Stomach (tissue), 19 donors: Measurements from ENCODE around the gene CKMT1A. TPM values are rescaled to one million over a fixed set of nuclear protein-coding genes. Genes with fewer than 3 reads are reported as not detected.
"Not testable (repeated sequence)": the region's sequence is repeated elsewhere in the genome, so short reads cannot be mapped to it uniquely, and the experiment has no call there.

ENCODE experiments used
- DNase-seq, 2 donors: peaks; one replicate each; pipeline versions ENCODE4 v3.0.0 to v3.0.0-alpha.2; 2013 to 2019
- H3K27ac ChIP-seq, 5 donors: fragments of 200-600 bp in 4 of 5; sonication (generic) in 4 of 5; one replicate each; pipeline ENCODE4 v1.5.1; 2013 to 2019; ENCODE audit warnings: mild to moderate bottlenecking in 1 of 5, moderate library complexity in 1 of 5
- H3K27me3 ChIP-seq, 3 donors: fragments of 200-600 bp; sonication (generic); one replicate each; pipeline ENCODE4 v1.5.1; 2017 to 2019; ENCODE audit warnings: mixed run types in 1 of 3
- H3K36me3 ChIP-seq, 4 donors: fragments of 200-600 bp; sonication (generic); 1 replicate in 3 of 4; 2 replicates in 1 of 4; pipeline ENCODE4 v1.5.1; 2016 to 2019
- H3K4me1 ChIP-seq, 4 donors: fragments of 200-600 bp; sonication (generic); one replicate each; pipeline ENCODE4 v1.5.1; 2016 to 2019
- H3K4me3 ChIP-seq, 4 donors: fragments of 200-600 bp; sonication (generic) in 3 of 4; one replicate each; pipeline ENCODE4 v1.5.1; 2016 to 2019; ENCODE audit warnings: mild to moderate bottlenecking in 1 of 4
- H3K9me3 ChIP-seq, 4 donors: fragments of 200-600 bp; sonication (generic); one replicate each; pipeline ENCODE4 v1.5.1; 2016 to 2019
- POLR2AphosphoS5 ChIP-seq, 3 donors: sonication (generic); formaldehyde crosslinking; IDR thresholded peaks; one replicate each; pipeline ENCODE4 v1.6.1; 2016; ENCODE audit warnings: antibody characterized with exemption in 3 of 3
- WGBS, 5 donors: extraction: QIAGEN DNeasy Blood & Tissue Kit in 3 of 5; methylation state at CpG; one replicate each; pipeline versions ENCODE4 v1.1.5 to v1.1.7; 2013 to 2018; 5-methylcytosine and 5-hydroxymethylcytosine counted together
- intact Hi-C: fragments of 100-400 bp; cut with DNase I; formaldehyde crosslinking; loops from one replicate; pipeline ENCODE4 v1.15.1; 2023; ENCODE audit warnings: low total_unique reads
- long read RNA-seq, 10 donors: transcript quantifications; one replicate each; lab custom pipeline, GENCODE V29; 2026
- polyA plus RNA-seq, 3 donors: library from polyadenylated mRNA; stranded (reverse); fragments of 200-250 nt; gene quantifications; one replicate each; pipeline ENCODE4 v1.2.3, GENCODE V29; 2013
- total RNA-seq, 5 donors: library from RNA; depleted of rRNA; stranded (reverse); fragments of >200 nt; gene quantifications; one replicate each; pipeline versions ENCODE4 v1.1.0 to v1.2.3, GENCODE V29; 2014 to 2016
- donor health status: healthy with polysubstance abuse.
- donor health status: Bipolar disorder and iron deficiency.
- donor health status: healthy.

CKMT1A gene
- total RNA-seq (100 to 1,000 TPM in 2 of 5 donors, 10 to 100 TPM in 1, 1 to 10 TPM in 1, under 1 TPM in 1; 0.89 to 142 (median 50.6) TPM), polyA plus RNA-seq (10 to 100 TPM; 18.7 to 32.5 (median 25.7) TPM)
- long read RNA-seq, donor 1: 0 reads
- long read RNA-seq, donor 2, partial matches to known transcripts: 0 of 4 reads
- long read RNA-seq, donor 2, other reads (novel, unspliced or antisense): 0 of 4 reads
- long read RNA-seq, donor 3, partial matches to known transcripts: 0 of 2 reads
- long read RNA-seq, donor 3, other reads (novel, unspliced or antisense): 0 of 2 reads
- long read RNA-seq, donor 4: 0 reads
- long read RNA-seq, donor 5, partial matches to known transcripts: 0 of 4 reads
- long read RNA-seq, donor 5, other reads (novel, unspliced or antisense): 0 of 4 reads
- long read RNA-seq, donor 6, partial matches to known transcripts: 0 of 5 reads
- long read RNA-seq, donor 6, other reads (novel, unspliced or antisense): 0 of 5 reads
- long read RNA-seq, donor 7, partial matches to known transcripts: 0 of 7 reads
- long read RNA-seq, donor 7, other reads (novel, unspliced or antisense): 0 of 7 reads
- long read RNA-seq, donor 8, partial matches to known transcripts: 0 of 5 reads
- long read RNA-seq, donor 8, other reads (novel, unspliced or antisense): 0 of 5 reads
- long read RNA-seq, donor 9, partial matches to known transcripts: 0 of 5 reads
- long read RNA-seq, donor 9, other reads (novel, unspliced or antisense): 0 of 5 reads
- long read RNA-seq, donor 10: 0 reads

DNA sequence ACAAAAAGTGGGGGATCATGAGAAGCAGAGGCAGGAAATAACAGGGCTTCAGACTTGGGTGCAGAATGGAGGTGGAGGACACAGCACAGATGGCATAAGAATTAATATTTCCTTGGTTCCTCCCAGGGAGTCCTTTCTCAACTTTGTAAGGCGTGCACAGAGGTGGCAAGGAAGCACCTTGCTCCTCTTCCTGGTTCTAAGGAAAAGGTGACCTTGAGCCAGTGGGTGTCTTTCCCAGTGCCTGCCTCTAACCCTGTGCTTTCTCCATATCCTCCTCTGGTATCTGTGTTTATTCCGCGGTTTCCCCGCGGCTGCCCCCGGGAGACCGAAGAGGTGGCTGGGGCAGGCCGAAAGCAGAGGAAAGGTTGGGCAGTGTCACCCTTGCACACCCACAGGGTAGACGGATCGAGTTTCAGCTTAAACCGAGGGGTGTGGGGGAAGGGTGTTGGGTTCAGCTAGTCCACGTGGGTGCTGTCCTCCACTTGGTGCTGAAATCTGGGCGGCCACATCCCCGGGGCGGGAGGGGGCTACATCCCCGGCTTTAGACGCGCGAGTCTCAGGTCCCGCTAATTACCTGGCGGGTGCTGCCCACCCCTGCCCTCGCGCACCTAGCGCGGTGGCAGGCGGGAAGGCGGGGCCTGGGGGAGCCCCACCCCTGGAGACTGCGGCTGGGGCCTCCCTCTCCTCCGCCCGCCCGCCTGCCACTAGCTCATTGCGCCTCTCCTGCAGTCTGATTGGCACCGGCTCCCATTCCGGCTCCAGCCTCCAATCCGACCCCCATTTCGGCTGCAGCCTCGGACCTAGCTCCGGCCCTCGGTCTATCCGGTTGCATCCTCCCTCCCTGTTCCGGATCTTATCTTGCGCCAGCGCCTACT, at the start of gene CKMT1A:
TSS of gene CKMT1A (plus strand) at position 712 of the 875 bp plus-strand sequence. CDS start 192 bp downstream, outside the sequence.
- H3K4me3 ChIP-seq, intact Hi-C loops, DNase-seq, H3K4me1 ChIP-seq, H3K27ac ChIP-seq, H3K9me3 ChIP-seq, H3K27me3 ChIP-seq, H3K36me3 ChIP-seq: not testable (repeated sequence)
- WGBS, 5 donors: no CpG with 5 or more reads among the region's 43 CpGs

DNA sequence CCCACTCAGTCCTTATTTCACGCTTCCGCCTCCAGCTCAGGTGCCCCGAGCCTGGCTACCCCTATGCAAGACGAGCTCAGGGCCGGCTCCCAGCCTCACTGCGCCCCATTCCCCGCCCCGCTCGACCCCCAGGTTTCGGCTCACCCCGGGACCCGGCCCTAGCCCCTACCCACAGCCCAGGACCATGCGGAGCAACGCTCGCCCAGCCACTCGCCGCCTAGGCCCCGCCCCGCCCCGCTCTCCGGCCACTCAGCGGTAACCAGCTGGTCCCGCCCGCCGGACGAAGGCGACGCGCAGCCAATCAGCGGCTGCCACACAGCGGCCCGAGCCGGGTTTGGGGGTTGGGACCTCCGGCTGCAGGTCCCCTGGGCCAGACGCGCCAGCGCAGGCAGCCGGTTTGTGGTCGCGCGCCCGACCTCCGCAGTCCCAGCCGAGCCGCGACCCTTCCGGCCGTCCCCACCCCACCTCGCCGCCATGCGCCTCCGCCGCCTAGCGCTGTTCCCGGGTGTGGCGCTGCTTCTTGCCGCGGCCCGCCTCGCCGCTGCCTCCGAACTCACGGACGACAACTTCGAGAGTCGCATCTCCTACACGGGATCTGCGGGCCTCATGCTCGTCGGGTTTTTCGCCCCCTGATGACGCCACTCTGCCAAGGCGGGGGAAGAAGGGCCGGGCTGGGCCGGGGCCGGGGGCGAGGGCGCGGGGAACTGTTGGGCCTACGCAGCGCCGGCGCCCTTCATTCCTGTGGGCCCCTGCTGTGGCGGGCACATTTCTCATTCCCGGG, 44.8 kb upstream of the CKMT1A start, which contains the start of gene CATSPER2:
TSS of gene CATSPER2 (minus strand) at position 196 of the 781 bp plus-strand sequence. CDS start 783 bp downstream, outside the sequence.
- Histone ChIP-seq H3K4me3 (no peak within 1 kb of the TSS), H3K27me3 (no peaks in the 10 kb centered on the region), H3K36me3 (peaks cover 0 to 47% (median 39%) of the 10 kb centered on the region in 4 donors), H3K27ac (no peak within 1 kb of the TSS), H3K4me1 (no peaks in the 10 kb centered on the region), H3K9me3 (no peaks in the 10 kb centered on the region)
- intact Hi-C loops: no loop called here
- 88 to 92% (median 90%) methylated on average over 55 to 85 of the region's 85 CpGs for WGBS, 5 donors
- DNase-seq: peak in 1 of 2 donors; percentile 3
- TF ChIP-seq POLR2AphosphoS5 (IDR thresholded peaks at IDR 0.05): no peak

DNA sequence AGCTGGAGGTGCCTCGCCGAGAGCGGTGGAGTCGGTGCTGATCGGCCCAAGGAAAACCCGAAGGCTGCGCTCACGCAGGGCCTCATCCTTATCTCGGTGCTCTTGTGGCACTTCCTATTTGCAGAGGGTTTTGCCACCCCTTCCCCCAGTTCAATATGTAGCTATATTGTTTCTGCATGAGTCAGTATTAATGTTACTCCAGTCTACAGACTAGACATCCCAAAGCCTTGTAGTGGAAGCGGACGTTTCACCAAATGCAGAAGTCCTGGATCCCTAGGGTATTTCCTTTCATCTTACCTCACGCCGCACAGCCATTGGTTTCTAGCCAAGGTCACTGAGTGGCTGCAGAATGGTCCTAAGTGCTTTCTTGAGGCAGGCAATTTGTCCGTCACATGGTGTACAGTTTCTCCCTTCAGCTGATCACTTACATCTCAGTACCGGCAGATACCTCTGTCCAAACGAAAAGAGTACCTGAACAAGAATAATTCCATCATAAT, 44.2 kb upstream of the CKMT1A start:
- H3K4me3 ChIP-seq, H3K9me3 ChIP-seq, H3K4me1 ChIP-seq, intact Hi-C loops, DNase-seq, H3K27ac ChIP-seq, H3K27me3 ChIP-seq: not testable (repeated sequence)
- peaks cover 0 to 47% (median 39%) of the 10 kb centered on the region in 4 donors for H3K36me3 ChIP-seq
- WGBS, 5 donors: 89 to 99% (median 95%) methylated on average over 16 of the region's 16 CpGs

DNA sequence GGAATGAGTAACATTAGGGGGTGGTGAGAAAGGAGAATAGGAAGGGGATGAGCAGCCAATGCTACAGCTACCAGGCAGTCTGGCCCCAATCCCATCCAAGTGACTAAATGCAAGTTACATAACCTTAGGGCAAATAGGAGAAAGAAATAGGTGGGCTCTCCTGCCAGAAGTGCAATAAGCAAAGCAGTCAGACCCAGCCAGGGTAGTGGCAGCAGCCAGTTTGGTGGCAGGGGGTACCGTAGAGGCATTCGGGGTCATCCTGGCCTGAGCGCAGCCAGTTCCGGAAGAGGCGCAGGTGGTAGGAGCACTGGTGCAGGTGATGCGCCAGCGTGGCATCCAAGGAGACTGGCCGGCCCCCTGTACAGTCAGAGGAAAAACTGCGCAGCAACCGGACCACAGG, 33.9 kb upstream of the CKMT1A start:
- H3K4me1 ChIP-seq, intact Hi-C loops, DNase-seq, H3K27ac ChIP-seq, H3K9me3 ChIP-seq, H3K36me3 ChIP-seq, H3K4me3 ChIP-seq, H3K27me3 ChIP-seq: not testable (repeated sequence)
- WGBS, 5 donors: 100% methylated on average over 1 to 5 of the region's 10 CpGs; no CpG with 5 or more reads in 2 of the 5 donors

DNA sequence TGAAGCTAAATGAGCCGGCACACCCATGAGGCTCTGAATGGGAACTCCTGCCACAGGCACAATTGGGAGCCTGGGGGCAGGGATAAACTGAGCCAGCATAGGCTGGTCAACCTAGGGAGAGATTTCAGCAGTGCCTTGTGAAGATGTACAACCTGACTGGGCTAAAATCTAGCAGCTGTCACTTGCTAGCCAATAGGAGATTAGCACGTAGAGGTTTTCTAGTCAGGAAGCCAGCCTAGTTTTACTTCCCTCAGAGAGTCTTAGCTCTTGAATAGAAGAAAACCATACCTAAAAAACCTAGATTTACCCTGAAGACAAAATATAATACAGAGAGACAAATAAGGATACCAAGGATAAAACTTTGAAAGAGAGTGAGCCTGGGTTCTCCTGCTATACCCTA, 31.4 kb upstream of the CKMT1A start:
- intact Hi-C loops: not testable (repeated sequence)

DNA sequence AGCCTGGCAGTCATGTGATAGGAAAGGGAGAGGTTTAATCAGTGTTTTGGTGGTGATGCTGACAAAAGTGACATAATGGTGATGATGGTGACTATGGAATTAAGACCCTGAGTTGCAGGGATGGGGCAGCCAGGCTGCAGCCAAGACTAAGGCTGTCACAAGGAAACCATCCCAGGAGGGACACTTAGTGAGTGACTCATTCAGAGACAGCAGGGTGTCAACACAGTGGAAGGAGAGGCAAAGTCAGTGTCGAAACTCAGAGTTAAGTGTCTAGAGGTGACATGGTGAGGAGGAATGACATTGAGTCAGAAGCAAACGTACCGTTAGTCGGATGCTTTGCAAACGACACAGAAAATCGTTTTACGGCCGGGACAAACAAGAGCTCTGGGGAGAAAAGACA, 30.3 kb upstream of the CKMT1A start:
- H3K36me3 ChIP-seq, H3K9me3 ChIP-seq, H3K4me1 ChIP-seq, H3K27ac ChIP-seq, intact Hi-C loops, H3K27me3 ChIP-seq, DNase-seq, H3K4me3 ChIP-seq: not testable (repeated sequence)
- WGBS, 5 donors: no CpG with 5 or more reads among the region's 8 CpGs

More for the DNA sequence above, 31.4 kb upstream of the CKMT1A start:
- not testable (repeated sequence) for H3K27ac ChIP-seq, H3K4me3 ChIP-seq, DNase-seq, H3K4me1 ChIP-seq, H3K36me3 ChIP-seq, H3K27me3 ChIP-seq, H3K9me3 ChIP-seq
- 88 to 100% (median 92%) methylated on average over 1 of the region's 2 CpGs; no CpG with 5 or more reads in 2 of the 5 donors for WGBS, 5 donors

DNA sequence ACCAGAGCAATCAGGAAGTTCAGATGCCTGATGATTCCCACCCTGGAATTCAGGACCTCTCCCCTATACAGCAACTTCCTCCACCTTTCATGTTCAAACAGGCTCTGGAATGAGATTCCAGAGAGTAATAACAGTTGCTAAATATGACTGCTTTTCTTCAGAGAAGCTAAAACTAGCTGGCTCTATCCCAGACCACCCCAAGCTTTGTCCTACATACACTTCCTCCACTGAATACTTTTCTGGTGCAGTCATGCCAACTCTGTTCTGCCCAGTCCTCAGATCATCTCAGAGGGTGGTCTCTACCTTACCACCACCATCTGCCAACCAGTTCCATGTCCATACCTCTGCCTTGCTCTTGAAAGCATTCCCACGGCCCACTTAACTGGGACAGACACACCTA, 27.5 kb upstream of the CKMT1A start:
- DNase-seq, H3K27me3 ChIP-seq, intact Hi-C loops, H3K4me1 ChIP-seq, H3K36me3 ChIP-seq, H3K27ac ChIP-seq, H3K4me3 ChIP-seq, H3K9me3 ChIP-seq: not testable (repeated sequence)
- WGBS, 5 donors: no CpG with 5 or more reads among the region's 1 CpG

DNA sequence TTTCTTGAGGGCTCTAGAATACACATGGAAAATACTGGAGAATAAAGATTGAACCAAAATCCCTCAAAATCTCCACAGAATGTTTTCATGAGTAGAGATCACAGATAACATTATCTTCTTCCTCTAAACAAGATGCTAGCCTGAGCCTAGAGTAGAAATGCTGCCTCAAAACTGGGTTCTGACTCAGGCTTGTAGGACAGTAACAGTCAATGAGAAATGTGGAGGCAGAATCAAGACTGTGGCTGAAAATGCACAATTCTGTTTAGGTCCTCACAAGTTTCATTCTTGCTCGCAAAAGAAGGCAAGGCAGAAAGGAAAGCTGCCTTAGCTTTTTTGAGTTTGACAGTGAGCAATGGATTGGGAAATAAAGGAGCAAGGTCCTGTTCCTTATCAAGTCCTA, 19.5 kb upstream of the CKMT1A start:
- DNase-seq: not testable (repeated sequence)

DNA sequence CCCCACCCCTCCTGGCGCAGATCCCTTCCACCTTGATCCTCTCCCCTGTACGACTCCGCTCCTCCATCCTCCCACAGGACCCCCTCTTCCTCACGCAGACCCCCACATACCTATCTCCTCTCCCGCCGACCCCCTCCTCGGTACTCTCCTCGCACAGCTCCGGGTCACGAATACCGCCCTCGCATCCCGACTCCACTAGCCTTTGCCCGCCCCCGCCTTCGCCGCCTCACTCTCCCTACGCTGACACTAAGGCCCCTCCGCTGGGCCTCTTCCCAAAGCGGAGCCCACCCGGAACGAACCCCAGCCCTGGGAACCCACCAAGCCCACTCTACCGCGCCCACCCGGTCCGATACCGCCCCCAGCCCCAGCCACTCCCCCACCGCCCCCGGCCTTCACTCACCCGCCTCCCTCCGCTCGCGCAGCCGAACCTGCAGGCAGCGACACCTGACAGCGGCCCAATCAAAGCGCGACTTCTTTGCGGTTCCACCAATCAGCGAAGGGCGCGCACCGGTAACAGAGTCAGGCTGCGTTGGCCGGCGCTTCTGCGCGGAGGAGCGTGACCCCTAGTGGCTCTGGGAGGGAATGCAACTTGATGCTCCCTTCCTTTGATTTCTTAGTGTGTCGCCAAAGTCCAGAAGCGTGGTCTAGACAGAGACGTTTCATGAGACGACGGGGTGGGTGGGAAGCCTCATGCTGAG, 3.9 kb upstream of the CKMT1A start:
- H3K4me3 ChIP-seq, intact Hi-C loops, H3K4me1 ChIP-seq, H3K27me3 ChIP-seq, DNase-seq, H3K27ac ChIP-seq, H3K9me3 ChIP-seq, H3K36me3 ChIP-seq: not testable (repeated sequence)
- WGBS, 5 donors: no CpG with 5 or more reads among the region's 54 CpGs

More for the DNA sequence above, 19.5 kb upstream of the CKMT1A start:
- H3K9me3 ChIP-seq, H3K27me3 ChIP-seq, intact Hi-C loops, H3K4me3 ChIP-seq, H3K36me3 ChIP-seq, H3K27ac ChIP-seq, H3K4me1 ChIP-seq: not testable (repeated sequence)
- WGBS, 5 donors: no CpG with 5 or more reads among the region's 1 CpG

DNA sequence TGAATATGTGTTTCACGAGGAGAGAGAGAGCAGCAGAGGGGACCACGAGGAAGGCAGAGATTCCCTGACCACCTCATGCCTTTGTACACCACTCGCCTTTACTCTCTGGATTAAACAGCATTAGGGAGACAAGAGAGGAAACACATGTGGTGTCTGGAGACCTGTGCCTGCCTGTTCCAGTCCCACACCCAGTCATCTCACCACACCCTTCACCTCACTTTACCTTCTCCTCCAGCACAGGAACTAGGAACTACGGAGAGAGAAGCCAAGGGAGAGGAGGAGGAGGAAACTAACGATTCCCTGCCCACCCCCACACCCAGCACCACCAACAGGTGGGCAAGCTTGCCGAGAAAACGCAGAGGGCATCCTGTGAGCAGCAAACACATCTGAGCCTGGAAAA, 980 bp upstream of the CKMT1A start:
- H3K36me3 ChIP-seq, intact Hi-C loops, H3K4me1 ChIP-seq, H3K9me3 ChIP-seq, H3K27me3 ChIP-seq, DNase-seq, H3K27ac ChIP-seq, H3K4me3 ChIP-seq: not testable (repeated sequence)
- WGBS, 5 donors: 6 to 22% (median 14%) methylated on average over 2 to 3 of the region's 7 CpGs; no CpG with 5 or more reads in 1 of the 5 donors
